Activated CD8-positive, alpha-beta memory T cell treated with anti-CD3 and anti-CD28 coated beads for 48 hours (primary cell): ENCODE data around the gene ANAPC2.

Experiments
- DNase-seq, 3 experiments: peaks; one replicate each; pipeline ENCODE4 v3.0.0-alpha.2; 2020; ENCODE audit warnings: low read depth in 2 of 3, low spot score in 2 of 3

The ANAPC2 gene

DNA sequence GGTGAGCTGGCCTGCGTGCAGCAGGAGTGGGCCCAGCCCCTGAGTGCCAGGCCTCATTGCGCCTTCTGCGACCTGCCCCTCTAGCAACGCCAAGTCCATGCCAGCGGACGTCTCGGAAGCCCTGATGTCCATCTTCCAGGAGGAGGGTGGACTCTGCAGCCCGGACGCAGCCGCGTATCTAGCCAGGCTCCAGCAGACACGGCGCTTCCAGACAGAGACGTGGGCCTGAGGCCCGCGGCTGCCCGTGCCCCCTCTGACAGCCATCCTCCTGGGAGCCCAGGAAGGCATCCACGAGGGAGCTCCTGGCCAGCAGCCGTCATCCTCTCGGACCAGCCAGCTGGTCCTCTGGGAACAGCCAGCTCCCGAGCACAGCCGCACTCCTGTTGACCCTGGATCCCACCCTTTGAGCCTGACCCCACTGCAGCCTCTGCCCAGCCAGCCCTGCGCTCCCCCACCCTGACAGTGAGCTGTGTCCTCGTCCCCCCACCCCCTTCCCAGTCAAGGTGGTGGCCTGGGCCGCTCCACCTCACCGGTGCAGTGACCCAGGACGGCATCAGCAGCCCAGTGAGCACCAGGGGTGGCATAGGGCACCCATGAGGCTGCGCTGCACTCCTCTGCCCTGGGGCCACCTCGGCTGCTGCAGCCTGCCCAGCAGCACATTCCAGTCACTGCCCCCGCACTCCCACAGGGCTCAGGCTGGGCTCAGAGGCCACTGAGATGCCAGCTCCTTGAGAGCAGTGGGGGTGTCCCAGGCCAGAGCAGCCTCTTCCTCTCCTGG is 28.0 kb upstream of the ANAPC2 start:
- no peak for DNase-seq

DNA sequence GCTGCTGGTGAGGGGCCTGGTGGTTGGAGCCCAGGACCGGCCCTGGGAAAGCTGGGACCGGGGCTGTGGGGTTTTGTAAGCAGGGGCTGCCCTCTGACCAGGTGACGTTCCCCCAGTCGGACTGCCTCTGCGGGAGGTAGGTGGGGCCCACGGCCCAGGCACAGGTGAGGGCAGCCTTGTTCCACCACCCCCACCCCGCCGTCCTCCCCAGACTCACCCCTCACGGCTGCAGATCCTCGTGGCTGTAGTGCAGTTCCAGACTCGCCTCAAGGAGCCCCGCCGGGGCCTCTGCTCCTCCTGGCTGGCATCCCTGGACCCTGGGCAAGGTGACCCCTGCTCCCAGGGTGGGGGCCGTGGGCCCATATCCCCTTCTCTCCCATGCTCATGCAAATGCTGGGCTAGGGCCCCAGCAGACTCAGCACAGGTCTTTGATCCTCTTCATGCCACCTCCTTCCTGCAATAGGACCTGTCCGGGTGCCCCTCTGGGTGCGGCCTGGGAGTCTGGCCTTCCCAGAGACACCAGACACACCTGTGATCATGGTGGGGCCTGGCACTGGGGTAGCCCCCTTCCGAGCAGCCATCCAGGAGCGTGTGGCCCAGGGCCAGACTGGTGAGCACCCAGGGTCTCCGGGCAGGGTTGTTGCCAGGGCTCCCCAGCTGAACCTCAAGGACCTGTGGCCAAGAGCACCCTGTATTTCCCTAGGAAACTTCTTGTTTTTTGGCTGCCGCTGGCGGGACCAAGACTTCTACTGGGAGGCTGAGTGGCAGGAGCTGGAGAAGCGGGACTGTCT is 27.0 kb upstream of the ANAPC2 start:
- no peak for DNase-seq

DNA sequence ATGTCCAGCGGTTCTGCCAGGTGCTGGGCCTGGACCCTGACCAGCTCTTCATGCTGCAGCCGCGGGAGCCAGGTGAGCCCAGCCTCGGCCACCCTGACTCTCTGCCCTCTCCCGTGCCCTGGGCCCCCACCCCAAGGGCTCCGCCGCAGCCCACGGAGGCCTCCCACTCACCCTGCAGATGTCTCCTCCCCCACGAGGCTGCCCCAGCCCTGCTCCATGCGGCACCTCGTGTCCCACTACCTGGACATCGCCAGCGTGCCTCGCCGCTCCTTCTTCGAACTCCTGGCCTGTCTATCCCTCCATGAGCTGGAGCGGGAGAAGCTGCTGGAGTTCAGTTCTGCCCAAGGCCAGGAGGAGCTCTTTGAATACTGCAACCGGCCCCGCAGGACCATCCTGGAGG is 26.3 kb upstream of the ANAPC2 start:
- no peak for DNase-seq

DNA sequence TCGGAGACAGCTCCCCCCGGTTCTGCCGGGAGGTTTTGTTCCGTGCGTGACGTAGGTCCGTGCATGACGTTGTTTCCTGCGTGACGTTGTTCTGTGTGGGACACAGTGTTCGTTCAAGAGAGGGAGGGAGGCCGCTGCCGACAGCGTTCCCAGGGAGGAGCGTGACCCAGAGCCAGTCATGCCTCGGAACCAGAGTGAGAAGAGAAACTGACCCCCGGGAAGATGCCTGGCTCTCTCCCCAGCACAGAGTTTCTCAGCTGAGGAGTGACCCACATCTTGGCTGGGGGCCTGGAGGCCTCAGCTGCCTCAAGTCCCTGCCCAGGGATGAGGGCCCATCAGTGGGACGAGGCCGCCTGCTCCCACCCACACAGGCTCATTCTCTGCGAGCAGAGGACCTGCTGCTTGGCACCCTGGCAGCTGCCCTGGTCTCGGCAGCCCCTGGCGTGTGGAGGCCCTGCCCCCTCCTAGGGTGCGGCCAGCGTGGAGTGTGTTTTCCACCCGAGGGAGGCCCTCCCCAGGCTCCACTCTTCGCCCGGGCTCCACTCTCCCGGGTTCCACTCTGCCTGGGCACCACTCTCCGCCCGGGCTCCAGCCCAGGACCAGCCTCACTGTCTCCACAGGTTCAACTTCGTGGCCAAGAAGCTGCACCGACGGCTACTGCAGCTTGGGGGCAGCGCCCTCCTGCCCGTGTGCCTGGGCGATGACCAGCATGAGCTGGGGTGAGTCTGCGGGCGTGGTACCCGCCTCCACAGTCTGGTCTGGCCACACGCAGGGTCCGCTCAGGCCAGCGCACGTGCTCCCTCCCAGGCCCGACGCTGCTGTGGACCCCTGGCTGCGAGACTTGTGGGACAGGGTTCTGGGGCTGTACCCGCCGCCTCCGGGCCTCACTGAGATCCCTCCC is 25.1 kb upstream of the ANAPC2 start:
- no peak for DNase-seq

DNA sequence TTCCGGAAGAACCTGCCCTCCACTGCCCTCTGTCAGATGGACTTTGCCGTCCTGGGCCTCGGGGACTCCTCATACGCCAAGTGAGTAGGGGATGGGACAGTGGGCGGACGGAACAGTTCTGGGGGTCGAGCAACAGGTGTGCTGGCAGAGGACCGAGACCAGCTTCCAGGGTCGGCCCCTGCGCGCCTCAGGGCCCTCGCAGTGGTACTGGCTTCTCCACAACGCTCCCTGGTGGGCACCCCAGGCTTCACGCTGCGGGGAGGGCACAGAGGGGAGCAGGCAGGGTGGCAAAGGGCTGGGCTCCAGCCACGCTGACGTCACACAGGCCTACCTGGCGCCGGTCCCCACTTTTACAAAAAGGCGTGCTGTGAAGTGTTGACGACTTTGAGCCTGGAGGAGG is 24.2 kb upstream of the ANAPC2 start:
- DNase-seq, result no peak

DNA sequence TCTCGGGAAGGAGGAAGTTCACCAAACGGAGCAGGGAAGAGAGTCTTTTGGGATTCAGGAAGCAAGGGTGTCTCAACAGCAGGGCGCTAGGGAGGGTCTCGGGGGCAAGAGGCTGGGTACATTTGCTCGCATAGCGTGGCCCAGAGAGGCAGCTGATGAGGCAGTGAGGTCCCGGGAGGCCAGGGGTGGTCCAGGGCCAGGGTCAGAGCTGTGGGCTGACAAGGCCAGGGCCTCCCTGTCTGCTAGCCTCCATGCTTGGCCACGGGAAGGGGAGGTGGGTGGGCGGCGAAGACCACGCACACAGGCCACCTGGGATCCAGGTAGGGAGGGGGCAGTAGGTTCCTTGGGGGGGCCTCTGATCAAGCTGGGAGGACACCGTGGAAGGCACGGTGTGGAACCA is 23.2 kb upstream of the ANAPC2 start:
- DNase-seq, result no peak

DNA sequence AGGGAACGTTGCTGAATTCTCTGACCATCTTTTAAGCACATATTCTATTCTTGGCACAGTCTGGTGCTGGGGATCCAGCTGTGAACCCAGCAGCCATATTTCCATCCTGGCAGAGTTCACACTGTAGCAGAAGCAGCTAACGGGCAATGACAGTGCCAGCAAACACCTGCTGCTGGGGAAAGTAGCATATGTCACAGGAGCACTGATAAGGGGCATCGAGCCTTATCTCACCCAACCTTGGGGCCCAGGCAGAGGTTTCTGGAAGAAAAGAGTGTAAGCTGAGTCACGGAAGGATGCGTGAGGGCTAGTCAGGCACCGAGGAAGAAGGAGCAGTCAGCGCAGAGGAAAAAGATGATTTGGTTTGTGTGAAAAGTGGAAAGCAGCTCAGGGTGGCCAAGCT is 18.2 kb upstream of the ANAPC2 start:
- DNase-seq, result no peak

DNA sequence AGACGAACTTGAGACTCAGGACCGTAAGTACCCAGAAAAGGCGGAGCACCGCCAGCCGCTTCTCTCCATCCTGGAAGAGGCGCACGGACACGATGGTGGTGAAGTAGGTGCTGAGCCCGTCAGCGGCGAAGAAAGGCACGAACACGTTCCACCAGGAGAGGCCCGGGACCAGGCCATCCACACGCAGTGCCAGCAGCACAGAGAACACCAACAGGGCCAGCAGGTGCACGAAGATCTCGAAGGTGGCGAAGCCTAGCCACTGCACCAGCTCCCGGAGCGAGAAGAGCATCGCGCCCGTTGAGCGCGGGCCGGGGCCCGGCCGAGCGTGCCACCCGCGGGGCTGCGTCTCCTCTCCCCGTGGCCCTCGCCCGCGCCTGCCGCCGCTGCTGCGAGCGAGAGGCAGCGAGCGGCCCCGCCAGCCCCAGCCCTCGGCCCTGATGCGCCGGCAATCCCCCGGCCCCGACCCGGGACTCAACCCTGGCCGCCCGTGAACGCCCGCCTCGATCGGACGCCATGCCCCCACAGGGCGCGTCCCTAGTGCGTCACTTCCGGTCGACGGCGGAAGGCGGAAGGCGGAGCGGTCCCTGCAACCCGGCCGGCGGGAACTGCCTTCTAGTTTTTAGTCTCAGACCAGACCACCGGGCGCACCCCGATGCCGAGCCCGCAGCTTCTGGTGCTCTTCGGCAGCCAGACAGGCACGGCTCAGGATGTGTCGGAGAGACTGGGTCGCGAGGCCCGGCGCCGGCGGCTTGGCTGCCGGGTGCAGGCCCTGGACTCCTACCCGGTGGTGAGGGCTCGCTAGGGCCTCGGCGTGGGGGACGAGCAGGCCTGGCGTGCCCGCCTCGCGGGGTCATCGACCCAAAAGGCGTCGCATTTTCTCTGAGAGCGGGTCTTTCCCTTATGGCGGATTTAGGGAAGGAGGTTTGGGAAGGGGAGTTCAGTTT is 17.0 kb upstream of the ANAPC2 start, which contains the start of the genes NDOR1 and TMEM203:
Gene NDOR1, plus strand, starts transcription at position 575 of the 944 bp plus-strand sequence. Its CDS starts 78 bp downstream, at position 653.
Gene TMEM203, minus strand, starts transcription at position 523 of the 944 bp plus-strand sequence. Its CDS starts 234 bp downstream, at position 289.
- peak; percentile 87 to 96 (median 94) for DNase-seq

DNA sequence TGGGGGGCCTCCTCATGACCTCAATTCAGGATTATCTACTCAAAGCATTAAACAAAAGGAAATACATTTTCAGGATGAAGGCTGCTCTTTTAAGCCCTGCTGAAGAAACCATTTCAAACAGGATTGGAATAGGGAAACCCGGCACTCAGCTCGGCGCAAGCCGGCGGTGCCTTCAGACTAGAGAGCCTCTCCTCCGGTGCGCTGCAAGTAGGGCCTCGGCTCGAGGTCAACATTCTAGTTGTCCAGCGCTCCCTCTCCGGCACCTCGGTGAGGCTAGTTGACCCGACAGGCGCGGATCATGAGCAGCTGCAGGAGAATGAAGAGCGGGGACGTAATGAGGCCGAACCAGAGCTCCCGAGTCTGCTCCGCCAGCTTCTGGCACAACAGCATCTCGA is 16.4 kb upstream of the ANAPC2 start:
- DNase-seq, result no peak

DNA sequence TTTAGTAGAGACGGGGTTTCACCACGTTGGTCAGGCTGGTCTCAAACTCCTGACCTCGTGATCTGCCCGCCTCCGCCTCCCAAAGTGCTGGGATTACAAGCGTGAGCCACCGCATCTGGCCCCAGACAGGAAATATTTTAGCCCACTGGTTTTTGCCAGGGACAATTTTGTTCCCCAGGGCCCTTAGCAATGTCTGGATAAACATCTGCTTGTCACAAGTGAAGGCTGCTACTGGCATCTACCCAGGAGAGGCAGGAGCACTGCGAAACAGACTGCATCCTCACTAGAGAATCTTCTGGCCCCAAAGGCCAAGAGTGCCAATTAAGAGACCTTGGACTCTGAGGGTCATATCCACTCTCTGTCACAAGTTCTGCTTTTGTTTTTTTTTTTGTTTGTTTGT is 14.6 kb upstream of the ANAPC2 start:
- no peak for DNase-seq

DNA sequence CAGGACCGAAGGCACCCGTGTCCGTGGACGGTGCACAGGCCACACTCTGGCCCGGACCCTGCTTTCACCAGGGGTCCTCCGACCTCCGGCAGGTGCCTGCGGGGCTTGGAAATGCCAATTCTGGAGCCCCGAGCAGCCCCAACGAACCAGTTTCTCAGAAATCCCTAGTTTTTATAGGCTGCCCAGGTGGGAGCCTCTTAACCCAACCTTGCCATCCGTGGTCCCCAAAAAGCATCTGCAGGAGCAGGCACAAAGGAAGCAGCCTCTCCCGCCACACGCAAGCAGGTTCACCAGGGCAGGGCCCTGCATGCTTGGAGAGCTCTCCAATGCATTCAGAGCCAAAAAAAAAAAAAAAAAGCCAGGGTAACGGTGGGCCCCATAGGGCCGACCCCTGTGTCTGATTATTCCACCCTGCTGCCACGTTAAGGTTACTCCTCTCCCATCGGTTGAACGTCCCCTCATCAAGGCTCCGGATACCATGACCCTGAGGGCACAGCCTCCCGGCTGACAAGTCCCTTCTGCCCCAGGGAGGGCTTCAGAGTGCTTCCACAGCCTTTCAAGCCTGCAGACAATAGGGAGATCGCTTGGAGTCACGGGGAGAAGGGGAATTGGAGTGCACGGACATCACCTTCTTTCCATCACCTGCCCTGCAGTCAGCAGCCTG is 13.0 kb upstream of the ANAPC2 start:
- DNase-seq, result no peak

DNA sequence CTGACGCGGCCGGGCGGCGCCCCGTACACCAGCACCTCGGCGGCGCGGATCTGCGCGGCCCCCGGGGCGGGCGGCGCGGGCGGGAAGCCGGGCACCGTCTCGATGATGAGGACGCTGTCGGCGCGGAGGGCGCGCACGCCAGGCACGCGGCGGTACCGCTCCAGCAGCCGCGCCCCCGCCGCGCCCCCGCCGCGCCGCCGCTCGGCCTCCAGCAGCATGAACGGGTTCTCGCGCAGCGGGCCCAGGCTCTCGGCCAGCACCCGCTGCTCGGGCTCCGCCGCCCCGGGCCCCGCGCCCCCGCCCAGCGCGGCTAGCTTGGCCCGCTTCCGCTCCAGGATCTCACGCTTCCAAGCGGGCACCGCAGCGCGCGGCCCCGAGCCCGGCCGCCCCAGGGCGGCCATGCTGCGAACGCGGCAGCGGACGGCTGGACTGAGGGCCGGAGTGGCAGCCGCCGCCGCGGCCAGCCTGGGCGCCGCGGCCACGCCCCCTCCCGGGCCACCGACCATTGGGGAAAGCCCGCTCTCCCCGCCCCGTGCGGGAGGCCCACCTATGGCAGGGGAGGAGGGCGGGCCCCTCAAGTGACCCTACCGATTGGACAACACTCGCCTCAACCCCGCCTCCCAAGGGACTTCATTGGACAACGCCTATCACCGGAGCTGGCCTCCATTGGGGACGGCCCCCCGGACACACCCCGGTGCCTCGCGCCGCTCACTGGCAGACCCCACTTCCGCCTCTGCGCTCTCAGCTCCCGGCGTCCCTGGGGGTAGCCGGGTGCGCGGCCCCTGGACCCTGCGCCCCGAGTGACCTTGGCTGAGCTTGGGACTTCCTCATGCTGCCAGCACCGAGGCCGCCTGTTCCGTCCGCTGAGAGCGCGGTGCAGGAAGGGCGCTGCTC is 12.2 kb upstream of the ANAPC2 start, which contains the start of gene TPRN:
Gene TPRN, minus strand, starts transcription at position 431 of the 894 bp plus-strand sequence. Its CDS starts 30 bp downstream, at position 401.
- DNase-seq, result peak; percentile 82 to 96 (median 93)

DNA sequence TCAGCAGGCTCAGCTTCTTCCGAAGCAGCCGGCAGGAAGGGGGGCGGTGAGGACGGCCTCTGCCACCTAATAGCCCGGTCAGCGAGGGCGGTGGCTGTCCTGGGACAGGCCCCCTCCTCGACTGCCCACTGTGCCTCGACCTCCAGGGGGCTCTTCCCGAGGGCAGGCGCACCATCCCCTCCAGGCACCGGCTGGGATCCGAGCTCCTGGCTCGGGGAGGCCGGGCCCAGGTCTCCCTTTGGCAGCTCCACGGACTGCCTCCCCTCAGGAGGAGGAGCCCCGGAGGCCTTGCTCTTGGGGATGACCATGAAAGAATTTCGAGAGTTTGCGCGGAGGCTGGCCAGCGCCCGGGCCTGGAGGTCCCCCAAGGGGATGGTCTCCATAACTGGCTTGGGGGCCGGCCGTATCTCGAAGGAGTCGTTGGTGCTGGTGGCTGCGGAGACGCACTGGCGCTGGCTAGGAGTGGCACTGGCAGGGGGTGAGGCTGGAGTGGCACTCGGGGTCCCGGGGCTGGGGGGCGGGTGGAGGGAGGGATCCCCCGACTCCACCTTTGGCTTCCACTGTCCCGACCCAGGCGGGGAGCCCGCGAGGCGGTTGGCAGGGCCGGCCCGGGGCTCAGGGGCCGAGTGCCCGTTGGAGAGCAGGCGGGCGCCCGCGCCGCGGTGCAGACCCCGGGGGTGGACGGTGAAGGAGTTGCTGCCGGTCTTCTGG is 11.2 kb upstream of the ANAPC2 start:
- DNase-seq, result no peak

DNA sequence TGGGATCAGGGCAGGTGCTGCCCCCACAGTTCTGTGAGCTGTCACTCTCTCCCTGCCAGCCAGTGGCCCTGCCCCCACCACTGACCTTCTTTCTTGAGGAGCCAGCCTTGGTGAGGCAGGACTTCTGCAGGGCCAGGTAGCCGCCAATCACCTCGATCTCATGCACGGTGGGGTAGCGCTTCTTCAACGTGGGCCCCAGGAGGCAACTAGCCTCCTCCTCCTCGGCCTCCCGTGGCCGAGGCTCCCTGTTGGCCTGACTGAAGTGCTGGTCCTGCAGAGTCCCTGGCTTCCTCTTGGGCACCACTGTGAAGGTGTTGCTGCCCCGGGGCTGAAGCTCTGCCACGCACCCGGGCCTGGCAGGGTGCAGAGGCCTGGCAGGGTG is 10.5 kb upstream of the ANAPC2 start:
- DNase-seq, result no peak

DNA sequence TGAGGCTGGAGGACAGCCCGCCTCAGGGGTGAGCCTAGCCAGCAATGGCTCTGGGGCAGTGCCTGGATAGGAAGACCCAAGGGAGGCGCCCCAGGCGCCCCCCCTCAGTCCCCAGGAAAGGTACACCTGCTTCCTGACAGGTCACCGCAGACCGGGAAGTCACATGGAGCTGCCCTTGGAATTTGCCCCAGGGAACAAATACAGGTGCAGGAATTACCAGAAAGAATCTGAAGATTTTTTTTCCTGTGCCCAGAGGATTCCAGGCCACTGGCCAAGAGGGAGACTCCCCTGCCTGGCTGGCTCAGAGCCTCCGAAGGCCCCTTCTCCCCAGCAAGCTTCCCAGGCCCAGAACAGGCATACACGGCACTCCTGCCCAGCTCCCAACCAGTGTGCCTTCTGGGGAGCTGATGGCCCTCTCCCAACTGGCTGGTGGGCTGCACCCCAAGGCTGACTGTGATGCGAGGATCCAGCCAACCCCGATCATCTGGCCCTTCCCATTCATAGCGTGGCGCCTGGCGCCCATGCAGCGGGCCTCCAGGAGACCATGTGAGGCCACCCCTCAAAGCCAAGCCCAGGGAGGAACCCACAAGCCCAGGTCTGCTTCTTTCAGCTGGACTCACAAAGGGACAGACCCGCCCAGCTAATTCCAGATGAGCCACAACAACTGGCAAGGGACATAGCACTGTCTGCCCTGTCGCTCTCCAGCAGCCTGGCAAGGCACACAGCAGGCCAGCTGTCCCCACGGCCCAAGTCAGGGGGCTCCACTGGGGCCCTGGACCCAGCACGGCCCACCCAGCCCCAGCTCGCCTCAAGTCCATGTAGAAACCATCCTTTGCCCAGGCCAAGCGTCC is 9.9 kb upstream of the ANAPC2 start:
- DNase-seq, result no peak

DNA sequence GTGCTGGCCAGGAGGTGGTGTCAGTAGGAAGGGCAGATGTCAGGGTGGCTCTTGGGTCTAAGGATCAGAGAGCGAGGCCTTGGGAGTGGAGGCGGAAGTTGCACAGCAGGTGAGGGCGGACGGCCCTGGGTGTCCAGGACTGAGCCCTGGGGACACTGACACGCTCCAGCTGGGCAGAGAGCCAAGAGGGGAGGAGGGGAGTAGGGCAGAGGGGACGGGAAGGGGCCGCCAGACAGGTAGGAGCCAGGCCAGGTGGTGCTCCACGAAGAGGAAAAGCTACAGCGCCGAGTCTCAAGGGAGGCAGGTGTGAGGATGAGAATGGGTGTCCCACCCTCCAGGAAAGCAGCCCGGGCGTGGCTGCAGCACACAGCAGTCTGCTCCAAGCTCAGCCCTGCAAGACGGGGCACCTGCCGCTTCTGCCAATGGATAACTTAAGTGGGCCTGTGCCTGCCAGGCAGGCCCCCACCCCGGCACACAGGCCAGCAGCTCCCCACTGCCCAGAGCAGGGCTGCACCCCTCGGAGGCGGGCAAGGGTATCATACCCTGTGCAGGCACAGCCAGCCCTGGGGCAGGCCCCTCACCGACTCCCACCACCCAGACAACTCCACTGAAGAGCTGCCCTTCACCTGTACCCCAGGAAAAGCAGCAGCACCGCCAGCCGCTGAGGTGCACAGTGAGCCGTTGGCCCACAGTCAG is 7.3 kb upstream of the ANAPC2 start:
- no peak for DNase-seq
